CD14-positive monocyte (primary cell): ENCODE data around the gene SLC66A1. TPM values are rescaled to one million over a fixed set of nuclear protein-coding genes. Genes with fewer than 3 reads are reported as not detected.
"Not testable (repeated sequence)": the region's sequence is repeated elsewhere in the genome, so short reads cannot be mapped to it uniquely, and the experiment has no call there.

Experiments
- DNase-seq, 3 donors: peaks; one replicate each; pipeline ENCODE4 v3.0.0-alpha.2; 2011 to 2022
- H2AFZ ChIP-seq: 2 replicates; pipeline ENCODE4 v1.6.0; 2012; ENCODE audit warnings: mild to moderate bottlenecking, low read depth, low read length, inconsistent platforms; ENCODE audit not compliant: insufficient read depth, poor library complexity, severe bottlenecking
- H3K27ac ChIP-seq, 2 donors: 1 replicate in 1 of 2; 2 replicates in 1 of 2; pipeline ENCODE4 v1.5.1; 2012 to 2013; ENCODE audit warnings: low read length in 2 of 2, control low read depth in 1 of 2, inconsistent platforms in 1 of 2, low read depth in 1 of 2, mild to moderate bottlenecking in 1 of 2
- H3K27me3 ChIP-seq, 2 donors: one replicate each; pipeline versions ENCODE4 v1.6.0 to v1.6.1; 2011 to 2013; ENCODE audit warnings: low read length in 2 of 2; ENCODE audit not compliant: control insufficient read depth in 2 of 2, insufficient read depth in 2 of 2
- H3K36me3 ChIP-seq, 2 donors: replicated peaks in 1 of 2; 1 replicate in 1 of 2; 2 replicates in 1 of 2; pipeline versions ENCODE4 v1.5.1 to v1.6.1; 2012 to 2013; ENCODE audit warnings: low read length in 2 of 2, control low read depth in 1 of 2, inconsistent platforms in 1 of 2, mild to moderate bottlenecking in 1 of 2; ENCODE audit not compliant: insufficient read depth in 2 of 2, control insufficient read depth in 1 of 2
- H3K4me1 ChIP-seq, 2 donors: 1 replicate in 1 of 2; 2 replicates in 1 of 2; pipeline versions ENCODE4 v1.5.1 to v1.6.1; 2012 to 2013; ENCODE audit warnings: low read length in 2 of 2, control low read depth in 1 of 2, inconsistent platforms in 1 of 2, mild to moderate bottlenecking in 1 of 2, moderate library complexity in 1 of 2; ENCODE audit not compliant: insufficient read depth in 2 of 2, control insufficient read depth in 1 of 2
- H3K4me2 ChIP-seq: replicated peaks from 2 replicates; pipeline ENCODE3; 2012; ENCODE audit warnings: low read length, moderate library complexity, mild to moderate bottlenecking; ENCODE audit not compliant: poor library complexity, severe bottlenecking; ENCODE audit errors: extremely low read depth
- H3K4me3 ChIP-seq, 3 experiments: fragments of 200-600 bp in 1 of 3; sonication (generic) in 1 of 3; replicated peaks in 1 of 3; 1 replicate in 2 of 3; 2 replicates in 1 of 3; pipeline ENCODE4 v1.5.1; 2011 to 2013; ENCODE audit warnings: low read length in 3 of 3, mild to moderate bottlenecking in 3 of 3, control low read depth in 2 of 3, low read depth in 2 of 3, inconsistent platforms in 1 of 3, moderate library complexity in 1 of 3
- H3K79me2 ChIP-seq: 2 replicates; pipeline ENCODE4 v1.6.0; 2012; ENCODE audit warnings: mild to moderate bottlenecking, control low read depth, inconsistent platforms, low read length, moderate library complexity; ENCODE audit not compliant: insufficient read depth
- H3K9ac ChIP-seq: 2 replicates; pipeline ENCODE4 v1.6.0; 2017; ENCODE audit warnings: low read length, mild to moderate bottlenecking; ENCODE audit not compliant: insufficient read depth, poor library complexity, severe bottlenecking
- H3K9me3 ChIP-seq, 2 donors: replicated peaks in 1 of 2; 1 replicate in 1 of 2; 2 replicates in 1 of 2; pipeline versions ENCODE4 v1.5.1 to v1.6.1; 2012 to 2013; ENCODE audit warnings: low read length in 2 of 2, control low read depth in 1 of 2; ENCODE audit not compliant: control insufficient read depth in 1 of 2, insufficient read depth in 1 of 2
- H4K20me1 ChIP-seq: 2 replicates; pipeline ENCODE4 v1.6.0; 2012; ENCODE audit warnings: mild to moderate bottlenecking, low read length, control low read depth, moderate library complexity; ENCODE audit not compliant: insufficient read depth
- H3K27ac Mint-ChIP-seq, 7 donors: one replicate each; pipeline ENCODE4 v1.8.0; 2020; ENCODE audit warnings: mild to moderate bottlenecking in 7 of 7, mixed read lengths in 7 of 7, moderate library complexity in 6 of 7, inconsistent platforms in 2 of 7
- H3K27me3 Mint-ChIP-seq, 3 donors: one replicate each; pipeline ENCODE4 v1.8.0; 2021 to 2022; ENCODE audit warnings: low read depth in 3 of 3, mild to moderate bottlenecking in 3 of 3, mixed read lengths in 3 of 3, moderate library complexity in 3 of 3, inconsistent platforms in 1 of 3
- H3K36me3 Mint-ChIP-seq, 2 donors: one replicate each; pipeline ENCODE4 v1.8.0; 2020; ENCODE audit warnings: mixed read lengths in 2 of 2, inconsistent platforms in 1 of 2, mild to moderate bottlenecking in 1 of 2
- H3K4me1 Mint-ChIP-seq: one replicate; pipeline ENCODE4 v1.8.0; 2020; ENCODE audit warnings: mild to moderate bottlenecking, mixed read lengths
- H3K4me3 Mint-ChIP-seq, 2 donors: one replicate each; pipeline ENCODE4 v1.8.0; 2020; ENCODE audit warnings: mild to moderate bottlenecking in 2 of 2, mixed read lengths in 2 of 2, moderate library complexity in 1 of 2
- H3K9me3 Mint-ChIP-seq, 7 donors: one replicate each; pipeline ENCODE4 v1.8.0; 2020 to 2022; ENCODE audit warnings: mixed read lengths in 7 of 7, mild to moderate bottlenecking in 6 of 7, moderate library complexity in 6 of 7, inconsistent platforms in 2 of 7
- WGBS: methylation state at CpG from one replicate; pipeline ENCODE4 v1.1.5; 2013; ENCODE audit warnings: missing lambda C conversion rate; ENCODE audit not compliant: insufficient coverage; 5-methylcytosine and 5-hydroxymethylcytosine counted together
- intact Hi-C, 2 donors: fragments of 100-400 bp; cut with micrococcal nuclease; formaldehyde crosslinking; loops; one replicate each; pipeline versions ENCODE4 v1.15.0 to v1.15.1; 2023
- polyA plus RNA-seq, 3 donors: library from polyadenylated mRNA; depleted of rRNA in 1 of 3; unstranded in 2 of 3; stranded (reverse) in 1 of 3; fragments of 300-500 nt in 2 of 3; fragments of >200 nt in 1 of 3; fragmentation: Illumina TruSeq in 2 of 3; gene quantifications; 1 replicate in 2 of 3; 2 replicates in 1 of 3; pipeline ENCODE4 v1.2.3, GENCODE V29; 2012 to 2021
- TF ChIP-seq, protein P1 (sequence below): fragments of 200-600 bp; IDR thresholded peaks from one replicate; pipeline ENCODE4 v1.8.0; 2022; ENCODE audit warnings: antibody characterized with exemption, mild to moderate bottlenecking

The SLC66A1 gene
- polyA plus RNA-seq, 3 donors: 9.1 to 21.1 (median 9.7) TPM

DNA sequence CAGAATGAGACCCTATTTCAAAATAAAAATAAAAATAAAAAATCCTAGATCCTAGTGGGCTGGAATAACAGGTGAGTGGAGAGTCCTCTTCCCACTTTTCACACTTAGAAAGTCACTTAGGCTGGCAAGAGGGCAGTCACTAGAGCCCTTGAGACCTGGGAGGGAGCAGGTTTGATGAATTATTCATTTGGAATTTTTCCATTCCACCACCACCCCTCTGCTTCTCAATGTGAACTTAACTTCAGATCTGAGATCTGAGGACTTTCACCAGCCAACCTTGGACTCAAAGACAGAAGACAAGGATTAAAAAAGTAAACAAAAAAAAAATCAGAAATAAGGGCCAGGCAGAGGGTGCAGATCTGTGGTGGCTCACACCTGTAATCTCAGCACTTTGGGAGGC is 40.1 kb upstream of the SLC66A1 start:
- Mint-ChIP-seq H3K36me3 (peaks cover 3 to 6% of the 10 kb centered on the region in 2 donors), H3K4me1 (peaks cover 2% of the 10 kb centered on the region), H3K4me3 (no peak overlapping the region), H3K27me3 (peaks cover 26 to 36% (median 31%) of the 10 kb centered on the region in 3 donors), H3K27ac (no peak overlapping the region), H3K9me3 (peaks cover 9 to 32% (median 20%) of the 10 kb centered on the region in 7 donors)
- TF ChIP-seq, protein P1, sequence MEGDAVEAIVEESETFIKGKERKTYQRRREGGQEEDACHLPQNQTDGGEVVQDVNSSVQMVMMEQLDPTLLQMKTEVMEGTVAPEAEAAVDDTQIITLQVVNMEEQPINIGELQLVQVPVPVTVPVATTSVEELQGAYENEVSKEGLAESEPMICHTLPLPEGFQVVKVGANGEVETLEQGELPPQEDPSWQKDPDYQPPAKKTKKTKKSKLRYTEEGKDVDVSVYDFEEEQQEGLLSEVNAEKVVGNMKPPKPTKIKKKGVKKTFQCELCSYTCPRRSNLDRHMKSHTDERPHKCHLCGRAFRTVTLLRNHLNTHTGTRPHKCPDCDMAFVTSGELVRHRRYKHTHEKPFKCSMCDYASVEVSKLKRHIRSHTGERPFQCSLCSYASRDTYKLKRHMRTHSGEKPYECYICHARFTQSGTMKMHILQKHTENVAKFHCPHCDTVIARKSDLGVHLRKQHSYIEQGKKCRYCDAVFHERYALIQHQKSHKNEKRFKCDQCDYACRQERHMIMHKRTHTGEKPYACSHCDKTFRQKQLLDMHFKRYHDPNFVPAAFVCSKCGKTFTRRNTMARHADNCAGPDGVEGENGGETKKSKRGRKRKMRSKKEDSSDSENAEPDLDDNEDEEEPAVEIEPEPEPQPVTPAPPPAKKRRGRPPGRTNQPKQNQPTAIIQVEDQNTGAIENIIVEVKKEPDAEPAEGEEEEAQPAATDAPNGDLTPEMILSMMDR: no peak
- DNase-seq: no peak
- intact Hi-C loops: no loop called here
- no peak overlapping the region for H3K9ac ChIP-seq
- no peaks in the 10 kb centered on the region for H3K79me2 ChIP-seq
- no peaks in the 10 kb centered on the region for H3K36me3 ChIP-seq
- no peak overlapping the region for H2AFZ ChIP-seq
- no peaks in the 10 kb centered on the region for H3K4me1 ChIP-seq
- no peak overlapping the region for H3K27ac ChIP-seq
- no peaks in the 10 kb centered on the region for H4K20me1 ChIP-seq
- H3K4me2 ChIP-seq: no peak overlapping the region
- peaks cover 6 to 16% of the 10 kb centered on the region in 2 donors for H3K9me3 ChIP-seq
- peaks cover 7 to 21% of the 10 kb centered on the region in 2 donors for H3K27me3 ChIP-seq
- no peak overlapping the region for H3K4me3 ChIP-seq

DNA sequence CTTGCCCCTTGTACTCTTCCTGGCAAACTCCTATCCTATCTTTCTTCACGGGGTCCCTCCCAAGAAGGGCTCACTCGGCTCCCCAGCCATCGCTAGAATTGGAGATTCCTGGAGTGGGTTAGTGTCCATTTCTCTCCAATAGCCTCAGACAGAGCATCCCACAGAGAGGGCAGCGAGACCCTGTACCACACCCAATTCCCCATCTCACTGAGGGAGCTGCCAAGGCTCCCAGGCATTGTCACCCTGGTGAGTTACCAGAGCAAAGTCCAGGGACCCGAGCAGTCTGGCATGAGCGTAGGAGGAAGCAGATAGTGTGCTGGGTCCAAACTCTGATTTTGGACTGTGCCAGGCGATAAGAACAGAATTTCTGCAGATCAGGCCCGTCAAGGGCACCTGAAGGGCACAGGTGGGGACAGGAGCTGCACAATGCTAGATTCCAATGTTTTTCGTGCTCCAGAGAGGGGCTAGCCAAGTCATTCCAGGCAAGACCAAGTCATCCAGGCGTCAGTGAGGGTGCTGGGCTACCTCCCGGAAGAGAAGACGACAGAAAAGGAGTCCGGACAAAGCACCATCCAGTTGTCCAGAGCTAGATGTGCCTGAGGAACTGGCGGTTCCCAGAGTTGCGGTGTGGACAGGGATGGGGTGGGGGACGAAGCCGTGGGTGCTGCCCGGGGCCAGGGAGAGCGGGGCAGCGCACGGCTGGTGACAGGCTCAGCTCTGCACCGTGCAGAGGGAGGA is 38.9 kb upstream of the SLC66A1 start:
- H4K20me1 ChIP-seq: no peaks in the 10 kb centered on the region
- no peak for DNase-seq
- no peaks in the 10 kb centered on the region for H3K36me3 ChIP-seq
- Mint-ChIP-seq H3K36me3 (peaks cover 3 to 6% of the 10 kb centered on the region in 2 donors), H3K27me3 (peaks cover 27 to 36% (median 31%) of the 10 kb centered on the region in 3 donors), H3K27ac (no peak overlapping the region), H3K9me3 (peaks cover 9 to 34% (median 20%) of the 10 kb centered on the region in 7 donors), H3K4me3 (peak overlapping the region; percentile 4 to 79), H3K4me1 (peaks cover 2% of the 10 kb centered on the region)
- peaks cover 6 to 16% of the 10 kb centered on the region in 2 donors for H3K9me3 ChIP-seq
- no peak overlapping the region for H3K4me3 ChIP-seq
- H3K4me1 ChIP-seq: no peaks in the 10 kb centered on the region
- TF ChIP-seq, protein P1: no peak
- 90% methylated on average over 19 of the region's 22 CpGs for WGBS
- no peak overlapping the region for H2AFZ ChIP-seq
- peaks cover 7 to 21% of the 10 kb centered on the region in 2 donors for H3K27me3 ChIP-seq
- no peaks in the 10 kb centered on the region for H3K79me2 ChIP-seq
- no peak overlapping the region for H3K4me2 ChIP-seq
- no peak overlapping the region for H3K27ac ChIP-seq
- no peak overlapping the region for H3K9ac ChIP-seq
- intact Hi-C loops: no loop called here

DNA sequence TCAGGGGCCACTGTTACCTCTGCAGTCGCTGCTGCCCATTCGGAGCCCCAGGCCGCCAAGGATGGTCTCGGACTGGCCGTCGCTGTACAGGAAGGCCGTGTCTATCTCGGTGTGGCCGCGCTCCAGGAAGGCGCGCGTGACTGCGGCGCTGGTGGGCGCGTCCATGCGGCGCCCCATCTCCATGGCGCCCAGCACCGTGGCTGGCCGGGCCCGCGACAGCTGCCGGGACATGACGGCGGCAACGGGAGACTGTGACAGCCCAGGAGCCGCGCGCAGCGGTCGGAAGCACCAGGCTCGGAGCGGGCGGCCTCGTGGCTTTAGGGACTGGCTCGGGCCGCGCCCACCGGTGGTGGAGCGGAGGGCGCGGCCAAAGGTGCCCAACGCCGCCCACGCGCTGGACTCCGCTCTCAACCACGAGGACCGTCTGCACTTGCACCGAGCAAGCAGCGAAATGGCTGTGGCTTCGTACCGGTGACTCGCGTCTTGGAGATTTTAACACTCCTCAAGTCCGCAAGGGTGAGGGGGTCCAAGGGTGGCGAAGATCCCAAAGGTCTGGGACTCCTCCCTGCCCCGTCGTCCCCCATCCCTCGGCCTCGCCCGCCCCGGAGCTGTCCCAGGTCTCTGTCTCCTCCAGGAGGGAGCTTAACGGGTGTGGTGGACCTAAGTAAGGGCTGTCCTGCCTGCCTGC is 38.1 kb upstream of the SLC66A1 start:
- H3K4me3 Mint-ChIP-seq: peak overlapping the region in 1 of 2 donors; percentile 80
- WGBS: 18% methylated on average over 35 of the region's 66 CpGs
- H3K4me3 ChIP-seq, H2AFZ ChIP-seq, DNase-seq, H3K27ac ChIP-seq, H3K9ac ChIP-seq, H3K79me2 ChIP-seq, H3K4me1 ChIP-seq, H3K36me3 Mint-ChIP-seq, H3K27ac Mint-ChIP-seq, intact Hi-C loops, H3K36me3 ChIP-seq, H4K20me1 ChIP-seq, H3K4me1 Mint-ChIP-seq: not testable (repeated sequence)
- H3K9me3 ChIP-seq: peaks cover 6 to 16% of the 10 kb centered on the region in 2 donors
- peak overlapping the region; percentile 22 for H3K4me2 ChIP-seq
- peaks cover 7 to 21% of the 10 kb centered on the region in 2 donors for H3K27me3 ChIP-seq
- peaks cover 29 to 36% (median 31%) of the 10 kb centered on the region in 3 donors for H3K27me3 Mint-ChIP-seq
- H3K9me3 Mint-ChIP-seq: peaks cover 9 to 34% (median 21%) of the 10 kb centered on the region in 7 donors
